HG03460 (cell line): ENCODE results near the gene NOTCH2.
"Not testable (repeated sequence)": the region's sequence is repeated elsewhere in the genome, so short reads cannot be mapped to it uniquely, and the experiment has no call there.

Source experiments
- ATAC-seq: cut with Tn5 transposase; IDR thresholded peaks from one replicate; pipeline ENCODE4 v1.9.1; 2021; ENCODE audit not compliant: unreplicated experiment

NOTCH2 gene

GRCh38 chr1:119975582-119976254, 93.7 kb downstream of the NOTCH2 start:
- not testable (repeated sequence) for ATAC-seq

- no peak for ATAC-seq
Observed at GRCh38 chr1:119975006-119975405, 94.5 kb downstream of the NOTCH2 start.

GRCh38 chr1:119974013-119974412, 95.4 kb downstream of the NOTCH2 start:
- no peak for ATAC-seq

GRCh38 chr1:119971710-119972570, 97.5 kb downstream of the NOTCH2 start:
- ATAC-seq = no peak

- no peak for ATAC-seq
Observed at GRCh38 chr1:119968601-119969000, 100.9 kb downstream of the NOTCH2 start.

GRCh38 chr1:119968068-119968492, 101.4 kb downstream of the NOTCH2 start:
- ATAC-seq = no peak

- no peak for ATAC-seq
Observed at GRCh38 chr1:119966681-119967080, 102.8 kb downstream of the NOTCH2 start.

- no peak for ATAC-seq
Observed at GRCh38 chr1:119966020-119966419, 103.4 kb downstream of the NOTCH2 start.

GRCh38 chr1:119964673-119965363, 104.6 kb downstream of the NOTCH2 start:
- ATAC-seq = no peak

GRCh38 chr1:119962296-119962968, 107.0 kb downstream of the NOTCH2 start:
- no peak for ATAC-seq

GRCh38 chr1:119960501-119960900, 109.0 kb downstream of the NOTCH2 start:
- no peak for ATAC-seq

- no peak for ATAC-seq
Observed at GRCh38 chr1:119959268-119960220, 109.9 kb downstream of the NOTCH2 start.

- ATAC-seq = no peak
Observed at GRCh38 chr1:119958223-119958622, 111.2 kb downstream of the NOTCH2 start.

GRCh38 chr1:119956306-119956705, 113.2 kb downstream of the NOTCH2 start:
- ATAC-seq = no peak

GRCh38 chr1:119954476-119955422, 114.7 kb downstream of the NOTCH2 start:
- no peak for ATAC-seq

- no peak for ATAC-seq
Observed at GRCh38 chr1:119953266-119953998, 116.0 kb downstream of the NOTCH2 start.

- ATAC-seq = no peak
Observed at GRCh38 chr1:119952496-119952895, 117.0 kb downstream of the NOTCH2 start.
